Measurements from ENCODE around the gene NPLOC4. TPM values are rescaled to one million over a fixed set of nuclear protein-coding genes. Genes with fewer than 3 reads are reported as not detected.

The NPLOC4 gene
- total and polyA plus RNA-seq, 8 donors, result 24.0 to 284 (median 54.8) TPM

GRCh38 chr17:81535480-81536298 is 101.2 kb downstream of the NPLOC4 start:
- no peaks in the 10 kb centered on the region for H3K9me3 ChIP-seq
- H3K4me3 ChIP-seq, result no peak overlapping the region
- no peak overlapping the region for H3K27ac ChIP-seq
- WGBS, 5 donors, result 36 to 60% (median 50%) methylated on average over 12 to 13 of the region's 13 CpGs
- intact Hi-C loops (cut with DNase I; ENCODE audit: low total_unique reads), result no loop called here
- H3K4me1 ChIP-seq, result peaks cover 18 to 25% (median 23%) of the 10 kb centered on the region in 4 donors
- no peak for TF ChIP-seq EP300 (IDR thresholded peaks at IDR 0.05)
- TF ChIP-seq CTCF (IDR thresholded peaks at IDR 0.05), result no peak
- no peak for TF ChIP-seq POLR2A (IDR thresholded peaks at IDR 0.05)
- no peak for TF ChIP-seq POLR2AphosphoS5 (IDR thresholded peaks at IDR 0.05)
- H3K27me3 ChIP-seq, result peaks cover 0 to 56% (median 25%) of the 10 kb centered on the region in 3 donors
- H3K36me3 ChIP-seq, result peaks cover 8 to 29% (median 26%) of the 10 kb centered on the region in 4 donors
- DNase-seq, result no peak

- 70 to 88% (median 73%) methylated on average over 5 of the region's 5 CpGs for WGBS, 5 donors
- no peak for DNase-seq
- intact Hi-C loops (cut with DNase I; ENCODE audit: low total_unique reads), result no loop called here
These were observed 101.9 kb downstream of the NPLOC4 start for GRCh38 chr17:81535007-81535328.

GRCh38 chr17:81534157-81535006 is 102.5 kb downstream of the NPLOC4 start:
- intact Hi-C loops (cut with DNase I; ENCODE audit: low total_unique reads), result no loop called here
- Histone ChIP-seq H3K27ac (no peak overlapping the region), H3K36me3 (peaks cover 0 to 16% (median 13%) of the 10 kb centered on the region in 4 donors), H3K4me1 (peaks cover 18 to 25% (median 23%) of the 10 kb centered on the region in 4 donors), H3K27me3 (peaks cover 0 to 58% (median 25%) of the 10 kb centered on the region in 3 donors), H3K4me3 (no peak overlapping the region), H3K9me3 (no peaks in the 10 kb centered on the region)
- TF ChIP-seq CTCF (IDR thresholded peaks at IDR 0.05) (no peak), EP300 (IDR thresholded peaks at IDR 0.05) (no peak), POLR2A (IDR thresholded peaks at IDR 0.05) (no peak), POLR2AphosphoS5 (IDR thresholded peaks at IDR 0.05) (no peak)
- 58 to 68% (median 61%) methylated on average over 4 to 6 of the region's 6 CpGs for WGBS, 5 donors
- DNase-seq, result no peak

More at GRCh38 chr17:81535007-81535328, 101.9 kb downstream of the NPLOC4 start:
- Histone ChIP-seq H3K9me3 (no peaks in the 10 kb centered on the region), H3K36me3 (peaks cover under 1 to 22% (median 19%) of the 10 kb centered on the region in 4 donors), H3K4me3 (no peak overlapping the region), H3K27ac (no peak overlapping the region), H3K27me3 (peaks cover 0 to 56% (median 25%) of the 10 kb centered on the region in 3 donors), H3K4me1 (peaks cover 18 to 25% (median 23%) of the 10 kb centered on the region in 4 donors)
- TF ChIP-seq POLR2AphosphoS5 (IDR thresholded peaks at IDR 0.05) (no peak), POLR2A (IDR thresholded peaks at IDR 0.05) (no peak), EP300 (IDR thresholded peaks at IDR 0.05) (no peak), CTCF (IDR thresholded peaks at IDR 0.05) (no peak)

Data from stomach (tissue), 9 donors.